Amygdala (tissue), 56 donors: ENCODE results near the gene NEMP2.
A peak's percentile ranks its signal among the peaks of the same experiment; 100 is the strongest.

Source experiments
- DNase-seq, 56 donors: peaks; one replicate each; lab custom pipeline; 2025; lab: John Stamatoyannopoulos, UW

NEMP2 gene

GRCh38 chr2:190562121-190562520, 27.6 kb upstream of the NEMP2 start:
- DNase-seq: peak in 2 of 56 donors; percentile 20 to 21

- DNase-seq: no peak
Measured at GRCh38 chr2:190561094-190561493, 26.6 kb upstream of the NEMP2 start.

- DNase-seq: no peak
Measured at GRCh38 chr2:190554357-190555006, 20.0 kb upstream of the NEMP2 start.

- DNase-seq: no peak
Measured at GRCh38 chr2:190553254-190553653, 18.7 kb upstream of the NEMP2 start.

- DNase-seq: no peak
Measured at GRCh38 chr2:190551928-190552327, 17.4 kb upstream of the NEMP2 start.

- no peak for DNase-seq
Measured at GRCh38 chr2:190550137-190550536, 15.6 kb upstream of the NEMP2 start.

- no peak for DNase-seq
Measured at GRCh38 chr2:190547886-190548285, 13.4 kb upstream of the NEMP2 start.

GRCh38 chr2:190546734-190547133, 12.2 kb upstream of the NEMP2 start:
- DNase-seq: no peak

- DNase-seq: no peak
Measured at GRCh38 chr2:190545555-190546385, 11.2 kb upstream of the NEMP2 start.

- no peak for DNase-seq
Measured at GRCh38 chr2:190545093-190545492, 10.6 kb upstream of the NEMP2 start.

- no peak for DNase-seq
Measured at GRCh38 chr2:190540048-190540447, 5.5 kb upstream of the NEMP2 start.

GRCh38 chr2:190538201-190538600, 3.7 kb upstream of the NEMP2 start:
- DNase-seq: no peak

GRCh38 chr2:190537765-190538164, 3.2 kb upstream of the NEMP2 start:
- DNase-seq: no peak

- DNase-seq: no peak
Measured at GRCh38 chr2:190535586-190535985, 1.1 kb upstream of the NEMP2 start.

GRCh38 chr2:190535121-190535439, 558 bp upstream of the NEMP2 start:
- DNase-seq: no peak

- DNase-seq: no peak
Measured at GRCh38 chr2:190533968-190534309, 583 bp downstream of the NEMP2 start.

GRCh38 chr2:190533175-190533967, 1.2 kb downstream of the NEMP2 start:
- DNase-seq: no peak

- DNase-seq: no peak
Measured at GRCh38 chr2:190532581-190532980, 1.9 kb downstream of the NEMP2 start.

- no peak for DNase-seq
Measured at GRCh38 chr2:190530248-190530900, 4.1 kb downstream of the NEMP2 start.

GRCh38 chr2:190529486-190530247, 4.9 kb downstream of the NEMP2 start:
- no peak for DNase-seq
